Retinal pigment epithelial cell (primary cell): ENCODE results near the gene ABCA5.

Source experiments
- DNase-seq: peaks from one replicate; pipeline ENCODE4 v3.0.0-alpha.2; 2010; ENCODE audit warnings: low read depth
- H3K4me3 ChIP-seq: 2 replicates; pipeline ENCODE4 v1.5.1; 2011; ENCODE audit warnings: mild to moderate bottlenecking, low read length, control low read depth, moderate library complexity
- CTCF ChIP-seq: conservative IDR thresholded peaks from 2 replicates; pipeline ENCODE4 v1.5.1; 2011; ENCODE audit warnings: low read depth, low read length, control low read depth, inconsistent platforms

Gene ABCA5

GRCh38 chr17:69268543-69269014, 58.4 kb downstream of the ABCA5 start:
- no peak for DNase-seq
- H3K4me3 ChIP-seq = no peak overlapping the region
- TF ChIP-seq CTCF = no peak

GRCh38 chr17:69267219-69267618, 59.7 kb downstream of the ABCA5 start:
- TF ChIP-seq CTCF = no peak
- H3K4me3 ChIP-seq = no peak overlapping the region
- no peak for DNase-seq

GRCh38 chr17:69265873-69266272, 61.1 kb downstream of the ABCA5 start:
- H3K4me3 ChIP-seq = no peak overlapping the region
- no peak for TF ChIP-seq CTCF
- DNase-seq = no peak

- H3K4me3 ChIP-seq = no peak overlapping the region
- no peak for DNase-seq
- no peak for TF ChIP-seq CTCF
Measured at GRCh38 chr17:69254187-69254586, 72.7 kb downstream of the ABCA5 start.

GRCh38 chr17:69250641-69251040, 76.3 kb downstream of the ABCA5 start:
- no peak for TF ChIP-seq CTCF

GRCh38 chr17:69246726-69247375, 80.1 kb downstream of the ABCA5 start:
- TF ChIP-seq CTCF = peak; percentile 51
- no peak overlapping the region for H3K4me3 ChIP-seq
- DNase-seq = peak; percentile 3

More at GRCh38 chr17:69250641-69251040, 76.3 kb downstream of the ABCA5 start:
- no peak overlapping the region for H3K4me3 ChIP-seq
- DNase-seq = no peak

- TF ChIP-seq CTCF = no peak
- no peak for DNase-seq
Measured at GRCh38 chr17:69246202-69246601, 80.7 kb downstream of the ABCA5 start.

More at GRCh38 chr17:69246202-69246601, 80.7 kb downstream of the ABCA5 start:
- no peak overlapping the region for H3K4me3 ChIP-seq
